Loucy (cell line): ENCODE data around the gene ZNRD2.
A peak's percentile ranks its signal among the peaks of the same experiment; 100 is the strongest.

ENCODE experiments used
- H2AFZ ChIP-seq: fragments of 200-600 bp; sonication (generic); 2 replicates; pipeline ENCODE4 v1.6.0; 2016; ENCODE audit warnings: antibody characterized with exemption, mild to moderate bottlenecking, low read length, moderate library complexity
- H3F3A ChIP-seq: fragments of 200-600 bp; 2 replicates; pipeline ENCODE4 v1.6.0; 2016; ENCODE audit warnings: antibody characterized with exemption, low read depth, mild to moderate bottlenecking
- H3K27me3 ChIP-seq: fragments of 200-600 bp; sonication (generic); 2 replicates; pipeline ENCODE4 v1.6.1; 2014; ENCODE audit warnings: low read length, mild to moderate bottlenecking; ENCODE audit not compliant: insufficient read depth, poor library complexity, severe bottlenecking
- H3K36me3 ChIP-seq: fragments of 200-600 bp; sonication (generic); 2 replicates; pipeline ENCODE4 v1.6.1; 2016; ENCODE audit warnings: low read length; ENCODE audit not compliant: insufficient read depth
- H3K4me1 ChIP-seq: fragments of 200-600 bp; sonication (generic); 2 replicates; pipeline ENCODE4 v1.5.1; 2014; ENCODE audit warnings: low read length, mild to moderate bottlenecking; ENCODE audit not compliant: insufficient read depth, poor library complexity, severe bottlenecking
- H3K4me2 ChIP-seq: fragments of 200-600 bp; sonication (generic); 2 replicates; pipeline ENCODE4 v1.6.0; 2014; ENCODE audit warnings: antibody characterized with exemption, low read length, low read depth, mild to moderate bottlenecking; ENCODE audit not compliant: poor library complexity, severe bottlenecking
- H3K4me3 ChIP-seq: fragments of 200-600 bp; sonication (generic); 2 replicates; pipeline ENCODE4 v1.5.1; 2014; ENCODE audit warnings: low read length, mild to moderate bottlenecking, mixed read lengths; ENCODE audit not compliant: poor library complexity, severe bottlenecking
- H3K79me2 ChIP-seq: fragments of 200-600 bp; sonication (generic); 2 replicates; pipeline ENCODE4 v1.6.1; 2014; ENCODE audit warnings: low read length; ENCODE audit not compliant: insufficient read depth
- H3K9ac ChIP-seq: fragments of 200-600 bp; sonication (generic); 2 replicates; pipeline ENCODE4 v1.6.0; 2014; ENCODE audit warnings: mild to moderate bottlenecking, low read depth, low read length, moderate library complexity; ENCODE audit not compliant: poor library complexity, severe bottlenecking
- H3K9me2 ChIP-seq: fragments of 200-600 bp; sonication (generic); replicated peaks from 2 replicates; pipeline ENCODE4 v1.6.1; 2016; ENCODE audit warnings: low read depth, low read length, mixed read lengths
- H3K9me3 ChIP-seq: fragments of 200-600 bp; sonication (generic); 2 replicates; pipeline ENCODE4 v1.6.1; 2014; ENCODE audit warnings: mild to moderate bottlenecking, antibody characterized with exemption, low read length, low read depth; ENCODE audit not compliant: insufficient read depth
- H4K20me1 ChIP-seq: fragments of 200-600 bp; sonication (generic); 2 replicates; pipeline ENCODE4 v1.6.0; 2014; ENCODE audit warnings: antibody characterized with exemption, low read length, mild to moderate bottlenecking; ENCODE audit not compliant: insufficient read depth, poor library complexity, severe bottlenecking
- EZH2phosphoT487 ChIP-seq: fragments of 200-600 bp; IDR thresholded peaks from 2 replicates; pipeline ENCODE4 v1.6.1; 2018; ENCODE audit warnings: antibody characterized with exemption, mild to moderate bottlenecking, moderate library complexity, borderline replicate concordance
- TF ChIP-seq, protein P1 (sequence below): fragments of 200-600 bp; sonication (generic); conservative IDR thresholded peaks from 2 replicates; pipeline ENCODE4 v1.5.1; 2014; ENCODE audit warnings: mild to moderate bottlenecking, antibody characterized with exemption, low read length

The ZNRD2 gene

DNA sequence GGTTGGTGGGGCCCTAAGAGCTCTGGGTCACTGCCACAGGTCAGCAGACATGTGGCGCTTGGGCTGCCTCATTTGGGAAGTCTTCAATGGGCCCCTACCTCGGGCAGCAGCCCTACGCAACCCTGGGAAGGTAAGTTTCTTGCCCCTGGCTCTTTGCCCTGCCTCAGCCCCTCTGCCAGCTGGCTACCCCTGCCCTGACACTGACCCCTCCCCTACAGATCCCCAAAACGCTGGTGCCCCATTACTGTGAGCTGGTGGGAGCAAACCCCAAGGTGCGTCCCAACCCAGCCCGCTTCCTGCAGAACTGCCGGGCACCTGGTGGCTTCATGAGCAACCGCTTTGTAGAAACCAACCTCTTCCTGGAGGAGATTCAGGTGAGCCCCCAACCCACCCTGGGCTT is 43.5 kb upstream of the ZNRD2 start:
- Histone ChIP-seq H3K4me2 (peak overlapping the region; percentile 97), H3K79me2 (peaks cover 23% of the 10 kb centered on the region), H3K9me3 (no peaks in the 10 kb centered on the region), H3K4me3 (peak overlapping the region; percentile 88), H3K36me3 (peaks cover 13% of the 10 kb centered on the region; the same call in 1 of the 2 replicates), H2AFZ (no peak overlapping the region), H3F3A (no peaks in the 10 kb centered on the region), H3K9me2 (no peaks in the 10 kb centered on the region), H3K9ac (peak overlapping the region; percentile 82), H3K4me1 (peaks cover 25% of the 10 kb centered on the region), H4K20me1 (peaks cover 11% of the 10 kb centered on the region), H3K27me3 (no peaks in the 10 kb centered on the region)
- no peak for TF ChIP-seq EZH2phosphoT487

DNA sequence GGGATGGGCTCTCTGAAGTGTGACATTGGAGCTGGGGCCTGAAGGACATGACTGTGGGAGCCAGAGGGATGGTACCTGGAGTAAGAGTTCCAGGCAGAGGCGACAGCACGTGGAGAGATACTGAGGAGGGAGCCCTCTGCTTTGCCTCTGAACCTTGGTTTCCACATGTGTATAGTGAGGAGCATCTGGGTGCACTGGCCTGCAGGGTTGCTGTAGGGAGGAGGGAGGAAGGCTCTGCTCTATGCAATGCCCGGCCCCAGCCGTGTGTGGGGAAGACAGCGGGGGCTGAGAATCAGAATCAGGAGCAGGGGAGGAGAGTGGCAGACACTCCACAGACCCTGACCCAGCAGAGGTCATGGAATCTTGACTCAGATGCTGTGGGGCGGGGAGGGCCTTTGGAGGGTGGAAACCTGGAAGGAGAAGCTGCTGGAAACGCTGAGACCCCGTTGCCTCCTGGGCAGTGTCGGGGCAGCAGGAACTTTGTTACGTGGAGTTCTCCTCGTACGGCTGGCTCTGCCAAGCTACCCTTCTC is 41.4 kb upstream of the ZNRD2 start:
- Histone ChIP-seq H3K9me2 (no peaks in the 10 kb centered on the region), H3K9me3 (no peaks in the 10 kb centered on the region), H3F3A (no peaks in the 10 kb centered on the region), H3K79me2 (peaks cover 23% of the 10 kb centered on the region), H4K20me1 (peaks cover 11% of the 10 kb centered on the region), H3K4me1 (peaks cover 25% of the 10 kb centered on the region), H3K4me2 (no peak overlapping the region), H3K36me3 (peaks cover 24% of the 10 kb centered on the region; the same call in 1 of the 2 replicates), H2AFZ (no peak overlapping the region), H3K27me3 (no peaks in the 10 kb centered on the region), H3K9ac (no peak overlapping the region), H3K4me3 (no peak overlapping the region)
- TF ChIP-seq EZH2phosphoT487 = no peak
- TF ChIP-seq, protein P1, sequence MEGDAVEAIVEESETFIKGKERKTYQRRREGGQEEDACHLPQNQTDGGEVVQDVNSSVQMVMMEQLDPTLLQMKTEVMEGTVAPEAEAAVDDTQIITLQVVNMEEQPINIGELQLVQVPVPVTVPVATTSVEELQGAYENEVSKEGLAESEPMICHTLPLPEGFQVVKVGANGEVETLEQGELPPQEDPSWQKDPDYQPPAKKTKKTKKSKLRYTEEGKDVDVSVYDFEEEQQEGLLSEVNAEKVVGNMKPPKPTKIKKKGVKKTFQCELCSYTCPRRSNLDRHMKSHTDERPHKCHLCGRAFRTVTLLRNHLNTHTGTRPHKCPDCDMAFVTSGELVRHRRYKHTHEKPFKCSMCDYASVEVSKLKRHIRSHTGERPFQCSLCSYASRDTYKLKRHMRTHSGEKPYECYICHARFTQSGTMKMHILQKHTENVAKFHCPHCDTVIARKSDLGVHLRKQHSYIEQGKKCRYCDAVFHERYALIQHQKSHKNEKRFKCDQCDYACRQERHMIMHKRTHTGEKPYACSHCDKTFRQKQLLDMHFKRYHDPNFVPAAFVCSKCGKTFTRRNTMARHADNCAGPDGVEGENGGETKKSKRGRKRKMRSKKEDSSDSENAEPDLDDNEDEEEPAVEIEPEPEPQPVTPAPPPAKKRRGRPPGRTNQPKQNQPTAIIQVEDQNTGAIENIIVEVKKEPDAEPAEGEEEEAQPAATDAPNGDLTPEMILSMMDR = no peak

DNA sequence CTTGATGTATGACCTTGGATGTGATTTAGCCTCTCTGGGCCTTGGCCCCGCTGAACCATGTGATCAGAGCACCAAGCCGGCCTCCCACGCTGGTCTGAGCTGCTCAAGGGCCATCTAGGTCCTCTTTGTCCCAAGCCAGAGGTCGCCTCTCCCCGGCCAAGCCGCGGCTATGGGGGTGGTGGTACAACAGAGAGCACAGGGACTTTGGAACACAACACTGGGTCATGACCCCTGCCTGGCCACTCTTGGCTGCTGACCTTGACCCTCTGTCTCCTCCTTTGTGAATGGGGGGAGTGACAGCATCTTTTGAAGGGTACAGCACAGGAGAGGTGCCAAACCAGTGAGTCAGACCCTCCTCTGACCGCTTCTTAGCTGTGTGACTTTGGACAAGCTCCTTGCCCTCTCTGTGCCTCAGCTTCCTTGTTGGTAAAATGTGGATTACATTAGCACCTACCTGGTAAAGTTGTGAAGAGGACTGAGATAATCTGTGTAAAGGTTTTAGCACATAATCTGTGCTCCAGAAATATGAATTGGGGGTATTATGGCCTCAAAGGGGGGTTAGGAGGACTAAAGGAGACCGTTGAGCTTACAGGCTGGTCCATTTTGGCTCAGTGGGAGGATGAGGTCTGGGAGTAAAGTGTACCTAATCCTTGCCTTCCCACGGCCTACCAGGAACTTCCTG is 40.7 kb upstream of the ZNRD2 start:
- Histone ChIP-seq H3K4me2 (peak overlapping the region; percentile 8), H3K9me3 (no peaks in the 10 kb centered on the region), H2AFZ (no peak overlapping the region), H3K79me2 (peaks cover 23% of the 10 kb centered on the region), H3K4me3 (no peak overlapping the region), H3K36me3 (peaks cover 24% of the 10 kb centered on the region; the same call in 1 of the 2 replicates), H3K27me3 (no peaks in the 10 kb centered on the region), H3K4me1 (peaks cover 19% of the 10 kb centered on the region), H4K20me1 (peaks cover 11% of the 10 kb centered on the region), H3K9me2 (no peaks in the 10 kb centered on the region), H3K9ac (no peak overlapping the region), H3F3A (no peaks in the 10 kb centered on the region)
- no peak for TF ChIP-seq EZH2phosphoT487
- TF ChIP-seq, protein P1 = no peak

DNA sequence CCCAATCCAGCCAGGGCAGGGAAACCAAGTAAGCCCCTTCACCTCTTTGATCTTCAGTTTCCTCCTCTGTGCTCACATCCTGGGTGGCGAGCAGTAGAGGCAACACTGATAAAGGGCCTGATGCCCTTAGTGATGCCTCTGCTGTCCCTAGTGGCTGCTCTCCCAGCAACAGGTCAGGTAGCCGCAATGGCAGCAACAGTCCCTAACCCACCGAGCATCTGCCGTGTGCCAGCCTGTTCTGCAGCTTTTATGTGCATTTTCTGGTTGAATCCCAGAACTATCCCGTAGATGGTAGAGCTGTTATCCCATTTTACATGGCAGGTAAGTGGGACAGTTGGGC is 40.1 kb upstream of the ZNRD2 start:
- no peaks in the 10 kb centered on the region for H3F3A ChIP-seq
- no peak overlapping the region for H2AFZ ChIP-seq
- H3K4me2 ChIP-seq = no peak overlapping the region
- no peak for TF ChIP-seq EZH2phosphoT487
- TF ChIP-seq, protein P1 = peak; percentile 62
- no peaks in the 10 kb centered on the region for H3K9me3 ChIP-seq
- no peak overlapping the region for H3K4me3 ChIP-seq
- no peak overlapping the region for H3K9ac ChIP-seq
- peaks cover 11% of the 10 kb centered on the region for H4K20me1 ChIP-seq
- H3K9me2 ChIP-seq = no peaks in the 10 kb centered on the region
- H3K79me2 ChIP-seq = peaks cover 22% of the 10 kb centered on the region
- H3K27me3 ChIP-seq = no peaks in the 10 kb centered on the region
- H3K36me3 ChIP-seq = peaks cover 24% of the 10 kb centered on the region; the same call in 1 of the 2 replicates
- H3K4me1 ChIP-seq = peaks cover 19% of the 10 kb centered on the region
